Activated CD4-positive, CD25-positive, alpha-beta regulatory T cell treated with anti-CD3 and anti-CD28 coated beads, Interleukin-2, amount 50 U/mL, for 16 hours (primary cell): Measurements from ENCODE around the gene ADGRF5.

Experiments
- DNase-seq: peaks from one replicate; pipeline ENCODE4 v3.0.0-alpha.2; 2020; ENCODE audit warnings: low read depth, low spot score

Gene ADGRF5

GRCh38 chr6:46932526-46933319 is 11.0 kb upstream of the ADGRF5 start:
- no peak for DNase-seq

- DNase-seq, result no peak
Observed at GRCh38 chr6:46931416-46931815, 9.7 kb upstream of the ADGRF5 start.

GRCh38 chr6:46930331-46930730 is 8.6 kb upstream of the ADGRF5 start:
- no peak for DNase-seq

- DNase-seq, result no peak
Observed at GRCh38 chr6:46927066-46927465, 5.3 kb upstream of the ADGRF5 start.

GRCh38 chr6:46926481-46926880 is 4.7 kb upstream of the ADGRF5 start:
- DNase-seq, result no peak

GRCh38 chr6:46925563-46926253 is 4.0 kb upstream of the ADGRF5 start:
- DNase-seq, result no peak

GRCh38 chr6:46923476-46923875 is 1.7 kb upstream of the ADGRF5 start:
- DNase-seq, result no peak

- no peak for DNase-seq
Observed at GRCh38 chr6:46921059-46921458, 679 bp downstream of the ADGRF5 start.

GRCh38 chr6:46918806-46919205 is 2.9 kb downstream of the ADGRF5 start:
- DNase-seq, result no peak

GRCh38 chr6:46917002-46917545 is 4.7 kb downstream of the ADGRF5 start:
- no peak for DNase-seq

- DNase-seq, result no peak
Observed at GRCh38 chr6:46915866-46916265, 5.9 kb downstream of the ADGRF5 start.

- DNase-seq, result no peak
Observed at GRCh38 chr6:46915380-46915779, 6.4 kb downstream of the ADGRF5 start.

GRCh38 chr6:46914279-46914810 is 7.4 kb downstream of the ADGRF5 start:
- DNase-seq, result no peak

GRCh38 chr6:46909371-46909770 is 12.4 kb downstream of the ADGRF5 start:
- DNase-seq, result no peak

GRCh38 chr6:46906776-46907175 is 15.0 kb downstream of the ADGRF5 start:
- DNase-seq, result no peak

GRCh38 chr6:46904117-46904516 is 17.6 kb downstream of the ADGRF5 start:
- DNase-seq, result no peak

- DNase-seq, result no peak
Observed at GRCh38 chr6:46903175-46903574, 18.6 kb downstream of the ADGRF5 start.

- DNase-seq, result no peak
Observed at GRCh38 chr6:46901882-46902314, 19.8 kb downstream of the ADGRF5 start.

- no peak for DNase-seq
Observed at GRCh38 chr6:46900266-46900665, 21.5 kb downstream of the ADGRF5 start.

- no peak for DNase-seq
Observed at GRCh38 chr6:46899659-46900058, 22.1 kb downstream of the ADGRF5 start.

GRCh38 chr6:46898006-46898405 is 23.7 kb downstream of the ADGRF5 start:
- DNase-seq, result no peak

GRCh38 chr6:46896871-46897270 is 24.9 kb downstream of the ADGRF5 start:
- DNase-seq, result no peak

GRCh38 chr6:46895930-46896329 is 25.8 kb downstream of the ADGRF5 start:
- DNase-seq, result no peak
